Bone marrow (tissue), 2 donors: ENCODE results near the gene RABGAP1L.
"Not testable (repeated sequence)": the region's sequence is repeated elsewhere in the genome, so short reads cannot be mapped to it uniquely, and the experiment has no call there.

Experiments
- DNase-seq, 2 donors: peaks; one replicate each; lab custom pipeline; 2025; lab: John Stamatoyannopoulos, UW

The RABGAP1L gene

GRCh38 chr1:174663358-174663757, 504.0 kb downstream of the RABGAP1L start:
- no peak for DNase-seq

DNA sequence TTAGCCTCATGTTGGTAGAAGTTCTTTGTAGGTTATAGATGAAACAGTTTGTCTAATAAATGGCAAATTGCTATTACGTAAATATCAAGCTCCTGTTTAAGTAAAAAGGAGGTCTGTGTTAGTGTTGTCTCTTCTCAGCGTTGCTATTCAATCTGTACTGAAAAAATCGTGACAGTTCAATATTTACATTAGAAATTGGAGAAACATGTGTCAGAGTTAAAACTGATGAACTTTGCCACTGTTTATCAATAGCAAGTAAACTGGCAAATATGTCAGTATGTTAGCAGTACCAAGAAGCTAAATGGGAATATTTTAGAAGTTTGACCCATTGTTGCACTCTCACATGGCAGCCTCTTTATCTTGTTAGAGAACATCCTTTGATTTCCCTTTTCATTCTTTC, 506.9 kb downstream of the RABGAP1L start:
- DNase-seq, result no peak

DNA sequence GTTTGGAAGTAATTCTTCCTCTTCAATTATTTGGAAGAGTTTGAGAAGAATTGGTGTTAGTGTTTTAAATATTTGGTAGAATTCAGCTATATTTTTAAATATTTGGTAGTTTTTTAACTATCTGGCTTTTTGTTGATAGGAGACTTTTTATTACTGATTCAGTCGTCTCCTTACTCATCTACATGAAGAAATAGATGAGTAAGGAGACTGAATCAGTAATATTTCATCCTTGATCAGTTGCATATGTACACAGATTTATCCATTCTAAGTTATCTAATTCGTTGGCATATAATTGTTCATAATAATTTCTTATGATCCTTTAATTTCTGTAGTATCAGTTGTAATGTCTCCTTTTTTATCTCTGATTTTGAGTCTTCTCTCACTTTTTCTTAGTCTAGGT, 512.5 kb downstream of the RABGAP1L start:
- DNase-seq, result no peak

DNA sequence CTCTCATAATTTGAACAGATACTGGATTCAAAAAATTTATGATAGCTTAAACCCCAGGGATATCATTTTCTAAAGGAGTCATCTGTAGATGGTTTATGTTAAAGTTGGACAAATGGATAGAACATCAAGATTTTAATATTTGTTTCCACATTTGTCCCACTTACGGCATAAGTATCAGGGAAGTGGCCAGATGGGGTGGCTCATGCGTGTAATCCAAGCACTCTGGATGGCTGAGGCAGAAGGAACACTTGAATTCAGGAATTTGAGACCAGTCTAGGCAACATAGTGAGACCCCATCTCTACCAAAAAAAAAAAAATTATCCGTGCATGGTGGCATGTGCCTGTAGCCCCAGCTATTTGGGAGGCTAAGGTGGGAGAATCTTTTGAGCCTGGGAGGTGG, 517.5 kb downstream of the RABGAP1L start:
- no peak for DNase-seq

DNA sequence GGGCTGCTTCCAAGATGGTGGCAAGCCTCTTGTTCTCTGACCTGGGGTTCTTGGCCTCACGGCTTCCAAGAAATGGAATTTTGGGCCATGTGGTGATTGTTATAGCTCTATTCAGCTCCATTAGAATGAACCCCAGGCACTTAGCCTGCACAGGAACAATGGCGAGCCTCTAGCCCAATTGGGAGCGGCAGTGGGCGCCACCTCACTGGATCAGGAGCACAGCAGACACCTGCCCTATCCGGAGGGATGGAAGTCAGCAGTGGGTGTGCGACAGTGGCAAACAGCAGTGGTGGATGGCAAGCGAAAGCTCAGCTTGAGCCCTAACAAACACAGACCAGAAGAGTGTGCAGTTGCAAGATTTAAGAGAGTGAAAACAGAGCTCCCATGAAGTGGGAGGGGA, 519.3 kb downstream of the RABGAP1L start:
- DNase-seq, result no peak

- DNase-seq, result no peak
Observed at GRCh38 chr1:174680101-174680500, 520.8 kb downstream of the RABGAP1L start.

DNA sequence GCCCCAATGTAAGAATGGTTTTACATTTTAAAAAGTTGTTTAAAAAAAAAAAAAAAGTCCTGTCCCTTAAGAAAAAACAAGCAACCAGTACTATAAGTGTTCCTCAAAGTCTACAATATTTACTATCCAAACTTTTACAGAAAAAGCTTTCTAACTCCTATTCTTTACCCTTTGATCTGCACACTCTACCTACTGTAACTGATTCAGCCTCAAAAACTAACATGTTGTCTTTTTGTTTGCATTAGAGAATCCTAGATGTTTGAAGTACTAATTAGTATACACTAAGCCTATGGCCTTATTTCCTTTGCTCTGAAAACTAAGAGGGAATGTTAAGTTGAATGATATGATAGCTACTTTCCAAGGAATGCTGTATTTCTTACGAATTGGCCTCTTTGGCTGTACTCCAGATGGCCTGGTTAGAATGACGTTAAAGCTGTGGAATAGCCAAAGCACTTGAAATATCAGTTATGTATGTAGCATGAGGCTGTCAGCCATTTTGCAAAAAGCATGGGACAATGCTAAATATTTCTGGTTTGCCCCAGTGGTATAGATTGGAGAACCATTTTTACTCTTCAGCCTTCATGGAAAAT, 523.2 kb downstream of the RABGAP1L start:
- DNase-seq, result no peak

- no peak for DNase-seq
Observed at GRCh38 chr1:174686213-174686612, 526.9 kb downstream of the RABGAP1L start.

- DNase-seq, result no peak
Observed at GRCh38 chr1:174689524-174689923, 530.2 kb downstream of the RABGAP1L start.

DNA sequence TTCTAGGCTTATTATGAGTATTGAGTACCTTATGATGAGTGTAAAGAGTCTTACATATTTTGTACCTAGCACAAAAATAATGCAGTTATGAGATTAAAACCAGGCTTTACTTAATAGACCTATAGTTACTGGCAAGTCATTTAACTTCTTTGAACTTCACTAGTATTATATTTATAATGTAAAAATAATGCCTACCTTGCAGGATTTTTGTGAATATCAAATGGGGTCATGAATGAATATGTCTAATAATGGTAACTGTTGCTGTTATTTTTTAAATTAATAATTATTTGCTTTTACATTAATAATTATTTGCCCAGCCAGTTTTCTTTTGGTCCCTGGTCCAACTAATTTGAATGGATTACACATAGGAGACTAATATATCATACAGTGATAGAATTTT, 530.9 kb downstream of the RABGAP1L start:
- no peak for DNase-seq

DNA sequence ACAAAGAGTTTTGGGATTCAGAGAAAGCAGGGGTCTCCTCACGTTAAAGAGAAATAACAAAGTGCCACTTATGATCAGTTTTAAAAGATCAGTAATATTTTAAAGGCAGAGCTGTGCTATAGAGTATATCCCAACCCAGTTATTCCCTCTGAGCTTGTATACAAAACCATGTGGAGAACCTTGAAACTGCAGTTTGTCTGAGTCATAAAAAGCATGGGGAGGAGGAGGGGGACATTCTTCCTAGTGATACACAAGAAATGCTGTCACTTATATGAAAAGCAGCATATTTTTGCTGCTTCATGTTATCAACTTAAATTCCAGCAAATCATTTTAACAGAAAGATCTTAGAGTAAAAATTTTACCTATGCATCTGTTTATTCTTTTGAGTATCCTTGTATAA, 533.0 kb downstream of the RABGAP1L start:
- DNase-seq, result no peak

GRCh38 chr1:174693085-174693484, 533.8 kb downstream of the RABGAP1L start:
- DNase-seq, result no peak

DNA sequence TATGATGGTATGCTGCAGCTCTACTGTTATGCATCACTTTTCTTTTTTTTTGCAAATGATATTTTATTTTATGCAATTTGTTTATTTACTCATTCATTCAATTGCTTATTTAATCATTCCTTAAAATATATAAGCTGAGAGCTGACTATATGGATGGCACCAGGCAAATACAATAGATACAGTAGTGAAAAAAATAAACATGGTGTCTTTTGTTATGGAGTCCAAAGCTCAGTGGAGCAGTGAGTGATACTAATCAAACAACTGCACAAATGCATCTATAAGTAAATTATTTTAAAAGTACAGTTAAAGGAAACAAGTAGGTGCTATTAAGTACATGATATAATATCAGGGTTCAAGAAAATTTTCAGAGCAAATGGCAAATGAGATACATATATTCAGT, 534.2 kb downstream of the RABGAP1L start:
- not testable (repeated sequence) for DNase-seq

DNA sequence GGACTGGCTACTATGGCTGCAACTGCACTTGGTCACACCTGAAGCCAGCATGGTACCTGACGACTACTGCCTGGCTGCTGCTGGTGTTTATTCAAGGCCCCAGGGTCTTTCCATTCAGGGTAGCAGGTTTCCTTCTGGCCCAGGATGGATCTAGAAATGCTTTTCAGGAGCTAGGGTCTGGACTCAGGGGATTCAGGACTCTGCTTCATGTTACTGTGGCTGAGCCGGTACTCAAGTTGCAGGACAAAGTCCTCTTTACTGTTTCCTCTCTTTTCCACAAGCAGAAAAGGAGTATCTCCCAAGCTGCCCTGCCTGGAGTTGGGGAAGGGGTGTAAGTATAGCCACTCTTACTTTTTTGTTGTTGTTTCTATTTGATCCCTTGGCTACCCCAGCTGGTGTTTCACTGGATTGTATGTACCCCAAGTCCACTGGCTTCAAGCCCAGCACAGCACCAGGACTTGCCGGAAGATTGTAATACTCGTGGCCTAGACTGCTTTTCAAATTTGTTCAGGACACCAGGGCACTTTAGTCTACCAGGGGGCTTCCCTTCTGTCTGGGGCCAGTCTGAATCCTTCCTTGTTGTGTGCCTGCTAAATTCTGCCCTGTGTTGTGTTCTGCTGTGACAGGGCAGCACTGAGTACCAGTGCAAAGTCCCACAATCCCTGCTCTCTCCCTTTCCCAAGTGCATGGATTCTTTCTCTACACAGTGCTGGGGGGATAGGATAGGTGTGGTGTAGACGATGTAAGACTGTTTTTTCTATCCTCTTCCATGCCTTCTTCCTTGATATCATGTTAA, 536.9 kb downstream of the RABGAP1L start:
- DNase-seq, result no peak

DNA sequence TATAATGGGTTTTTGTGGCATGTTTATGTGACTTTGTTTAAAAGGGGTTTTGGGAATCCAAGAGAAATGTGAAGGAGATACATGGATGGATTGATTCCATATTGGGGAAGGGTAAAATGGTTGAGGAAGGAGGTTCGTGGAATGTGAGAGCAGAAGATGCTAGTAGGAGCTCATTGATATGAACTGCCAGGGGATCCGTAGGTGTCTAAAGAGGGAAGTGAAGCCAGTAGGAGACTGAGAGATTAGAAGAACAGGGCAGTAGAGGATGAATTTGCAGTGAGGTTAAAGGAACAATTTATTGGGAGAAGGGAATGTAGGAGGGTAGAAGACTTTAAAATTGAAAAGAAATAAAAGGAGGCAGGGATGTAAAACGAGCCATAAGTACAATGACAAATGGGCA, 541.0 kb downstream of the RABGAP1L start:
- DNase-seq, result no peak

GRCh38 chr1:174700775-174701174, 541.5 kb downstream of the RABGAP1L start:
- DNase-seq, result no peak

DNA sequence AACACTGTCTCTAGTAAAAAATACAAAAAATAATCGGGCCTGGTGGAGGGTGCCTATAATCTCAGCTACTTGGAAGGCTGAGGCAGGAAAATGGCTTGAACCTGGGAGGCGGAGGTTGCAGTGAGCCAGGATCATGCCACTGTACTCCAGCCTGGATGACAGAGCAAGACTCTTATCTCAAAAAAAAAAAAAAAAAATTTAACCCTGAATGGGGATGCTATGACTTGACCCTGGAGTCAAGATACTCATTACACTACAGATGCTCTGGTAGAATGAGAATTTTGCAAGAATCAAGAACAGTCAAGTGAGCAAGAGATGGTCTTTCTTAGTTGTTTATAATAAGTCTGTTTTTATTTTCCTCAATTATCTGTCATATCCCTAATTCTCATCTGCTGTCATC, 542.2 kb downstream of the RABGAP1L start:
- no peak for DNase-seq

GRCh38 chr1:174702011-174702410, 542.7 kb downstream of the RABGAP1L start:
- DNase-seq, result no peak

GRCh38 chr1:174703309-174703708, 544.0 kb downstream of the RABGAP1L start:
- no peak for DNase-seq

- no peak for DNase-seq
Observed at GRCh38 chr1:174704300-174704699, 545.0 kb downstream of the RABGAP1L start.

DNA sequence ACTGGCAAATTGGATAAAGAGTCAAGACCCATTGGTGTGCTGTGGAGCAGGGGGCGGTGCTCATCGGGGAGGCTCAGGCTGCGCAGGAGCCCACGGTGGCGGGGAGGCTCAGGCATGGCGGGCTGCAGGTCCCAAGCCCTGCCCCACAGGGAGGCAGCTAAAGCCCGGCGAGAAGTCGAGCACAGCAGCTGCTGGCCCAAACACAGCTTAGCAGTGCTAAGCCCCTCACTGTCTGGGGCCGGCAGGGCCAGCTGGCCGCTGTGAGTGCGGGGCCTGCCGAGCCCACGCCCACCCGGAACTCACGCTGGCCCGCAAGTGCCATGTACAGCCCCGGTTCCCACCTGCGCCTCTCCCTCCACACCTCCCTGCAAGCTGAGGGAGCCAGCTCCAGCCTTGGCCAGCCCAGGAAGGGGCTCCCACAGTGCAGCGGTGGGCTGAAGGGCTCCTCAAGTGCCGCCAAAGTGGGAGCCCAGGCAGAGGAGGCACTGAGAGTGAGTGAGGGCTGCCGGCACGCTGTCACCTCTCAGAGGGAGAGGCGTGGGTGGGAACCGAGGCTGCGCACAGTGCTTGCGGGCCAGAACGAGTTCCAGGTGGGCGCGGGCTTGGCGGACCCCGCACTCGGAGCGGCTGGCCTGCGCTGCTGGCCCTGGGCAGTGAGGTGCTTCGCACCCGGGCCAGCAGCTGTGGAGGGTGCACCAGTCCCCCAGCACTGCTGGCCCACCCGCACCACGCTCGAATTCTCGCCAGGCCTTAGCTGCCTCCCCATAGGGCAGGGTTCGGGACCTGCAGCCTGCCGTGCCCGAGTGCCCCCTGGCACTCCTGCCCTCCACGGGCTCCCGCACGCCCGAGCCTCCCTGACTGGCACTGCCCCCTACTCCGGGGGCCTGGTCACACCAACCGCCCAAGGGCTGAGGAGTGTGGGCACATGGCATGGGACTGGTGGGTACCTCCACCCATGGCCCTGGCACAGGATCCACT, 551.8 kb downstream of the RABGAP1L start:
- DNase-seq, result no peak

GRCh38 chr1:174711848-174712247, 552.5 kb downstream of the RABGAP1L start:
- DNase-seq, result not testable (repeated sequence)

DNA sequence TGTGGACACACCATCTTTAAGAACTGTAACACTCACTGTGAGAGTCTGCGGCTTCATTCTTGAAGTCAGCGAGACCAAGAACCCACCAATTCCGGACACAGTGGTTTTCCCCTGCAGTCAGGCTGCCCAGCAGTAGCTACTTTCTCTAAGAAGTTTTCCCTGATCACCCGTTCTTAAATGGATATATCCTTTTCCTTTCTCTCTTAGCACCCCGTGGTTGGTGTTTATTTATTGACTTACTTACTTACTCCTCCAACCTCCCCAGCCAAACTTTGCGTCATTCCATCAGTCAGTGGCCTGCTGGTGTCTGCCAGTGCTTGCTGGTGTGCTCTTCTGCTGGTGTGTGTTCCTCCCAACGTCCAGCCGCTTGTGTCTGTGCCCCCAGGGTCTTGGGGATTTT, 553.2 kb downstream of the RABGAP1L start:
- DNase-seq, result no peak
